DND-41 (cell line): ENCODE results near the gene TCEA2.

Experiments
- ATAC-seq: fragments of 200-7000 bp; cut with Tn5 transposase; 3 replicates; pipeline ENCODE4 v1.9.1; 2021; ENCODE audit warnings: low read depth; ENCODE audit not compliant: insufficient read depth
- DNase-seq: peaks from one replicate; pipeline ENCODE4 v3.0.0-alpha.2; 2020
- H2AFZ ChIP-seq: 2 replicates; pipeline ENCODE4 v1.6.0; 2012; ENCODE audit warnings: low read depth, low read length
- H3K27ac ChIP-seq: 2 replicates; pipeline ENCODE4 v1.5.1; 2012; ENCODE audit warnings: low read length, inconsistent platforms
- H3K27me3 ChIP-seq: fragments of 200-600 bp; sonication (generic); 2 replicates; pipeline ENCODE4 v1.6.0; 2012; ENCODE audit warnings: low read length, mild to moderate bottlenecking, inconsistent platforms; ENCODE audit not compliant: insufficient read depth, poor library complexity
- H3K36me3 ChIP-seq: 2 replicates; pipeline ENCODE4 v1.5.1; 2012; ENCODE audit warnings: low read length, inconsistent platforms; ENCODE audit not compliant: insufficient read depth
- H3K4me1 ChIP-seq: 2 replicates; pipeline ENCODE4 v1.5.1; 2012; ENCODE audit warnings: mild to moderate bottlenecking, low read length; ENCODE audit not compliant: insufficient read depth
- H3K4me2 ChIP-seq: 2 replicates; pipeline ENCODE4 v1.6.0; 2012; ENCODE audit warnings: mild to moderate bottlenecking, moderate library complexity, low read length, inconsistent platforms; ENCODE audit not compliant: insufficient read depth
- H3K4me3 ChIP-seq, 2 experiments: fragments of 200-600 bp in 1 of 2; shearing (Covaris generic) in 1 of 2; 2 replicates each; pipeline ENCODE4 v1.5.1; 2012 to 2016; ENCODE audit warnings: inconsistent platforms in 2 of 2, low read length in 2 of 2, mild to moderate bottlenecking in 2 of 2, low read depth in 1 of 2, moderate library complexity in 1 of 2
- H3K79me2 ChIP-seq: 2 replicates; pipeline ENCODE4 v1.6.0; 2012; ENCODE audit warnings: low read length, inconsistent platforms; ENCODE audit not compliant: insufficient read depth
- H3K9ac ChIP-seq: 2 replicates; pipeline ENCODE4 v1.6.0; 2012; ENCODE audit warnings: low read depth, mild to moderate bottlenecking, inconsistent platforms, low read length, moderate library complexity
- H3K9me3 ChIP-seq: 2 replicates; pipeline ENCODE4 v1.5.1; 2012; ENCODE audit warnings: low read length, moderate library complexity, mild to moderate bottlenecking, inconsistent platforms; ENCODE audit not compliant: insufficient read depth, severe bottlenecking
- H4K20me1 ChIP-seq: 2 replicates; pipeline ENCODE4 v1.6.0; 2012; ENCODE audit warnings: low read length; ENCODE audit not compliant: insufficient read depth
- CTCF ChIP-seq: IDR thresholded peaks from 2 replicates; pipeline ENCODE4 v1.5.1; 2012; ENCODE audit warnings: borderline replicate concordance, low read length, moderate library complexity, mild to moderate bottlenecking; ENCODE audit not compliant: poor library complexity, severe bottlenecking; ENCODE audit errors: extremely low read depth
- EZH2 ChIP-seq: IDR thresholded peaks from 3 replicates; pipeline ENCODE4 v1.6.1; 2012; ENCODE audit warnings: borderline replicate concordance, low read depth, mild to moderate bottlenecking, moderate library complexity, low read length, inconsistent platforms; ENCODE audit not compliant: severe bottlenecking

The TCEA2 gene

GRCh38 chr20:64095927-64096326, 32.9 kb downstream of the TCEA2 start:
- Histone ChIP-seq H3K9me3 (no peaks in the 10 kb centered on the region), H3K9ac (no peak overlapping the region), H2AFZ (no peak overlapping the region), H3K4me3 (no peak overlapping the region), H3K27ac (no peak overlapping the region), H3K79me2 (no peaks in the 10 kb centered on the region), H3K4me2 (no peak overlapping the region), H3K27me3 (peaks cover 2% of the 10 kb centered on the region), H3K4me1 (no peaks in the 10 kb centered on the region), H4K20me1 (peaks cover 12% of the 10 kb centered on the region), H3K36me3 (no peaks in the 10 kb centered on the region)
- ATAC-seq (no peak), DNase-seq (no peak)
- no peak for TF ChIP-seq EZH2
- TF ChIP-seq CTCF: no peak

- no peak overlapping the region for H3K4me3 ChIP-seq
- no peak overlapping the region for H2AFZ ChIP-seq
- H3K9ac ChIP-seq: no peak overlapping the region
- DNase-seq (no peak), ATAC-seq (no peak)
- TF ChIP-seq EZH2: no peak
- TF ChIP-seq CTCF: no peak
- H3K36me3 ChIP-seq: no peaks in the 10 kb centered on the region
- H3K27ac ChIP-seq: no peak overlapping the region
- peaks cover 15% of the 10 kb centered on the region for H4K20me1 ChIP-seq
- no peaks in the 10 kb centered on the region for H3K9me3 ChIP-seq
- H3K79me2 ChIP-seq: no peaks in the 10 kb centered on the region
- H3K4me2 ChIP-seq: no peak overlapping the region
- H3K27me3 ChIP-seq: peaks cover 8% of the 10 kb centered on the region
- no peaks in the 10 kb centered on the region for H3K4me1 ChIP-seq
These were observed 33.5 kb downstream of the TCEA2 start for GRCh38 chr20:64096535-64096934.

- Histone ChIP-seq H3K27ac (no peak overlapping the region), H3K79me2 (no peaks in the 10 kb centered on the region), H3K4me2 (no peak overlapping the region), H3K4me1 (peaks cover 9% of the 10 kb centered on the region), H2AFZ (no peak overlapping the region), H3K9ac (no peak overlapping the region), H3K9me3 (no peaks in the 10 kb centered on the region), H4K20me1 (peaks cover 13% of the 10 kb centered on the region; the same call in 1 of the 2 replicates), H3K27me3 (peaks cover 25% of the 10 kb centered on the region), H3K4me3 (no peak overlapping the region), H3K36me3 (no peaks in the 10 kb centered on the region)
- no peak for ATAC-seq
- no peak for DNase-seq
- TF ChIP-seq EZH2 (no peak), CTCF (no peak)
These were observed 35.5 kb downstream of the TCEA2 start for GRCh38 chr20:64098471-64099013.
